K562 (cell line): ENCODE data around the gene PLXDC2. TPM values are rescaled to one million over a fixed set of nuclear protein-coding genes. Genes with fewer than 3 reads are reported as not detected.

Source experiments
- ATAC-seq: fragments of 200-7000 bp; cut with Tn5 transposase; 3 replicates; pipeline ENCODE4 v1.9.1; 2020; ENCODE audit warnings: moderate library complexity
- BruUV-seq: library from RNA; stranded (reverse); fragments of 400-500 nt; replicated peaks from 2 replicates; lab custom pipeline; 2021; lab: Mats Ljungman, UMichigan
- CTCF ChIA-PET: fragments of 300-600 bp; formaldehyde crosslinking; extraction: SDS; loops from one replicate; lab custom pipeline; 2021; ENCODE audit warnings: low intra/inter-chr PET ratio; lab: Yijun Ruan, JAX
- POLR2A ChIA-PET: fragments of 300-600, 350-650 bp; sonication (Branson Sonifier 250); formaldehyde crosslinking; extraction: SDS; loops from one replicate; lab custom pipeline; 2021; ENCODE audit warnings: antibody characterized with exemption, inconsistent platforms; lab: Yijun Ruan, JAX
- DNase-seq, 4 experiments: peaks; one replicate each; pipeline versions ENCODE4 v3.0.0 to v3.0.0-alpha.2; 2011 to 2018; ENCODE audit warnings: low spot score in 3 of 4, mixed read lengths in 3 of 4; ENCODE audit errors: extremely low read depth in 1 of 4
- FAIRE-seq: peaks from 2 replicates; lab custom pipeline; 2011; peaks lifted over from hg19 to GRCh38; lab: Jason Lieb, UNC
- H2AFZ ChIP-seq: 2 replicates; pipeline ENCODE4 v1.6.0; 2011; ENCODE audit warnings: low read depth, low read length, control low read depth, inconsistent platforms
- H3K27ac ChIP-seq: fragments of 200-600 bp; 3 replicates; pipeline ENCODE4 v1.8.0; 2011; ENCODE audit warnings: low read depth, mild to moderate bottlenecking, control low read depth, inconsistent platforms, low read length, moderate library complexity, mixed read lengths; ENCODE audit errors: extremely low read depth
- H3K27me3 ChIP-seq, 2 experiments: fragments of 300-600 bp in 1 of 2; 2 replicates in 1 of 2; 3 replicates in 1 of 2; pipeline versions ENCODE4 v1.6.0 to v1.8.0; 2011; ENCODE audit warnings: inconsistent platforms in 2 of 2, low read length in 2 of 2, mild to moderate bottlenecking in 1 of 2, mixed read lengths in 1 of 2, moderate library complexity in 1 of 2; ENCODE audit not compliant: control insufficient read depth in 2 of 2, insufficient read depth in 2 of 2
- H3K36me3 ChIP-seq: fragments of 300-600 bp; 3 replicates; pipeline ENCODE4 v1.8.0; 2011; ENCODE audit warnings: mild to moderate bottlenecking, low read length, inconsistent platforms; ENCODE audit not compliant: control insufficient read depth, insufficient read depth
- H3K4me1 ChIP-seq, 2 experiments: fragments of 200-600 bp in 1 of 2; replicated peaks in 1 of 2; 2 replicates in 1 of 2; 3 replicates in 1 of 2; pipeline versions ENCODE4 v1.5.1 to v1.8.0; 2011; ENCODE audit warnings: inconsistent platforms in 2 of 2, low read length in 2 of 2, mild to moderate bottlenecking in 1 of 2, mixed read lengths in 1 of 2, moderate library complexity in 1 of 2; ENCODE audit not compliant: control insufficient read depth in 2 of 2, insufficient read depth in 2 of 2
- H3K4me2 ChIP-seq: 2 replicates; pipeline ENCODE4 v1.6.1; 2011; ENCODE audit warnings: low read length, control low read depth, inconsistent platforms, mixed read lengths; ENCODE audit not compliant: insufficient read depth
- H3K4me3 ChIP-seq: fragments of 200-600 bp; sonication (generic), shearing (Covaris generic); 2 replicates; pipeline ENCODE4 v1.5.1; 2016; ENCODE audit warnings: control low read depth, inconsistent platforms
- H3K79me2 ChIP-seq: fragments of 200-600 bp; 3 replicates; pipeline ENCODE4 v1.8.0; 2011; ENCODE audit warnings: low read length, inconsistent platforms; ENCODE audit not compliant: control insufficient read depth, insufficient read depth
- H3K9ac ChIP-seq, 2 experiments: 2 replicates each; pipeline versions ENCODE4 v1.6.0 to v1.6.1; 2011; ENCODE audit warnings: low read depth in 2 of 2, low read length in 2 of 2, control low read depth in 1 of 2, inconsistent platforms in 1 of 2, mild to moderate bottlenecking in 1 of 2, mixed read lengths in 1 of 2; ENCODE audit not compliant: insufficient read depth in 1 of 2
- H3K9me1 ChIP-seq: one replicate; pipeline ENCODE4 v1.6.0; 2011; ENCODE audit warnings: inconsistent platforms, mild to moderate bottlenecking, low read length, moderate library complexity; ENCODE audit not compliant: control insufficient read depth, insufficient read depth
- H3K9me3 ChIP-seq: replicated peaks from 2 replicates; pipeline ENCODE4 v1.5.1; 2011; ENCODE audit warnings: low read depth, low read length, inconsistent platforms; ENCODE audit not compliant: control insufficient read depth, insufficient read depth
- H4K20me1 ChIP-seq: replicated peaks from 2 replicates; pipeline ENCODE4 v1.6.1; 2011; ENCODE audit warnings: low read length, inconsistent platforms, mixed read lengths; ENCODE audit not compliant: control insufficient read depth, insufficient read depth
- DEAF1 ChIP-seq: fragments of 450-650 bp; formaldehyde crosslinking; IDR thresholded peaks from 2 replicates; pipeline ENCODE4 v1.4.0; 2020; ENCODE audit warnings: mild to moderate bottlenecking, moderate library complexity
- ESRRA ChIP-seq: fragments of 450-650 bp; IDR thresholded peaks from 2 replicates; pipeline ENCODE4 v1.6.1; 2014; ENCODE audit warnings: low read depth, mild to moderate bottlenecking, moderate library complexity, borderline replicate concordance
- EZH2 ChIP-seq: IDR thresholded peaks from 2 replicates; pipeline ENCODE4 v1.6.1; 2012; ENCODE audit warnings: low read depth, mild to moderate bottlenecking, inconsistent platforms, low read length, borderline replicate concordance
- HCFC1 ChIP-seq: IDR thresholded peaks from 2 replicates; pipeline ENCODE4 v1.6.1; 2012; ENCODE audit warnings: low read depth, low read length, improper control_type of control experiment
- KHSRP ChIP-seq: fragments of 450-650 bp; IDR thresholded peaks from 2 replicates; pipeline ENCODE4 v1.6.1; 2017
- NEUROD1 ChIP-seq: fragments of 150-350 bp; IDR thresholded peaks from 2 replicates; pipeline ENCODE4 v1.6.1; 2014; ENCODE audit warnings: borderline replicate concordance, low read length, low read depth; ENCODE audit not compliant: partially characterized antibody
- PRPF4 ChIP-seq: fragments of 200-400 bp; formaldehyde crosslinking; IDR thresholded peaks from one replicate; pipeline ENCODE4 v1.6.1; 2017; ENCODE audit warnings: low read length, low read depth, mild to moderate bottlenecking; ENCODE audit not compliant: insufficient read depth, poor library complexity, severe bottlenecking
- RBM14 ChIP-seq: fragments of 200-400 bp; formaldehyde crosslinking; IDR thresholded peaks from 2 replicates; pipeline ENCODE4 v1.6.1; 2018; ENCODE audit warnings: low read depth, mild to moderate bottlenecking, low read length, moderate library complexity, borderline replicate concordance; ENCODE audit not compliant: insufficient read depth
- ZBTB12 ChIP-seq: fragments of 250-450 bp; sonication (Bioruptor Pico); IDR thresholded peaks from 2 replicates; pipeline ENCODE4 v1.4.0; 2020
- ZNF212 ChIP-seq: fragments of 450-650 bp; formaldehyde crosslinking; IDR thresholded peaks from 2 replicates; pipeline ENCODE4 v1.4.0; 2020; ENCODE audit warnings: mild to moderate bottlenecking
- ZNF274 ChIP-seq: IDR thresholded peaks from 2 replicates; pipeline ENCODE4 v1.6.1; 2011; ENCODE audit warnings: low read depth, mild to moderate bottlenecking, low read length, moderate library complexity, borderline replicate concordance
- ZSCAN32 ChIP-seq: fragments of 450-650 bp; formaldehyde crosslinking; IDR thresholded peaks from 2 replicates; pipeline ENCODE4 v1.4.0; 2020; ENCODE audit warnings: mild to moderate bottlenecking, moderate library complexity
- WGBS: fragments of 100-300 bp; shearing (Covaris generic); methylation state at CpG from one replicate; pipeline ENCODE4 v1.1.6; 2016; ENCODE audit warnings: low coverage, mixed read lengths; ENCODE audit not compliant: insufficient coverage; ENCODE audit errors: missing lambda C conversion rate; 5-methylcytosine and 5-hydroxymethylcytosine counted together
- in situ Hi-C: fragments of 300-500 bp; cut with MboI; formaldehyde crosslinking; loops from 4 replicates; pipeline ENCODE4 v1.15.0; 2018; ENCODE audit warnings: inconsistent platforms, mixed read lengths
- intact Hi-C: fragments of 100-400 bp; cut with micrococcal nuclease; formaldehyde crosslinking; loops from 2 replicates; pipeline ENCODE4 v1.14.2; 2022
- polyA plus RNA-seq, 8 experiments: library from polyadenylated mRNA; depleted of rRNA in 4 of 8; stranded (reverse) in 5 of 8; unstranded in 3 of 8; fragments of >200 nt; fragmentation: Nextera tagmentation in 2 of 8; fragmentation: Illumina TruSeq in 1 of 8; extraction: Ambion mirVana in 2 of 8; extraction: Trizol in 1 of 8; gene quantifications; 2 replicates each; pipeline versions ENCODE4 v1.2.1 to v1.2.3, GENCODE V29; 2011 to 2014; ENCODE audit warnings: inconsistent platforms in 1 of 8, missing spikeins in 1 of 8
- total RNA-seq, 7 experiments: library from RNA; depleted of rRNA in 6 of 7; stranded (reverse); fragments of >200 nt in 6 of 7; fragmentation: Illumina TruSeq in 2 of 7; extraction: Trizol in 2 of 7; gene quantifications; 2 replicates each; pipeline versions ENCODE4 v1.2.1 to v1.2.3, GENCODE V29; 2011 to 2021; ENCODE audit warnings: low replicate concordance in 1 of 7
- TF ChIP-seq, protein P1 (sequence below): fragments of 450-650 bp; IDR thresholded peaks from 2 replicates; pipeline ENCODE4 v1.6.1; 2018; ENCODE audit not compliant: partially characterized antibody
- TF ChIP-seq, protein P2 (sequence below): IDR thresholded peaks from 2 replicates; pipeline ENCODE4 v1.6.1; 2016; ENCODE audit warnings: missing genetic modification characterization, missing compliant biosample characterization
- TF ChIP-seq, protein P3 (sequence below): fragments of 250-450 bp; sonication (Bioruptor Pico); IDR thresholded peaks from 2 replicates; pipeline ENCODE4 v1.9.0; 2021; ENCODE audit warnings: mild to moderate bottlenecking

Gene PLXDC2
- total and polyA plus RNA-seq, 9 of the 15 experiments (the other 6 are each of a cell fraction or from before 2014, with no cell fraction given) = 0.01 to 0.33 (median 0.10) TPM; not detected in 3

DNA sequence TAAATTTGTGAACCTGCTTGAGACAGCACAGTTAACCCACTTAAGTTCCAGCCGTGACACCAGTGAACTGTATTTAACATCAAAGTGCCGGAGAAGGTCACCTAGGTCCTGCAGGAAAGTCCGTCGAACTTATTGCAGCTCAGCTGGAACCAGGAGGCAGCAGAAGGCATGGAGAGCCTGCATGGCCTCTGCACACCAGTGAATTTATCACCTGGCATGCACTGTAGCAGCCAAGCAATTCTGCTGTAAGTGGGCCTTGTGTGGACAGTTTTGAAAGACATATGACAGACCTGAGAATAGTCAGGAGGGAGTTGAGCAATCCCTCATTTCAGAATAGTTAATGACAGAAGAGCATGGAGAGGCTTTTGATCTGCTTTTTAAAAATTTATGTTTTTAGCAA is 108.8 kb downstream of the PLXDC2 start:
- WGBS = 0% methylated on average over 4 of the region's 4 CpGs
- Histone ChIP-seq H3K4me2 (no peak overlapping the region), H3K4me3 (no peak overlapping the region), H2AFZ (no peak overlapping the region), H3K27ac (no peak overlapping the region), H3K9me1 (no peaks in the 10 kb centered on the region), H3K4me1 (no peaks in the 10 kb centered on the region), H3K9ac (no peak overlapping the region), H3K36me3 (no peaks in the 10 kb centered on the region), H4K20me1 (no peaks in the 10 kb centered on the region), H3K79me2 (no peaks in the 10 kb centered on the region), H3K9me3 (0 out of 2 replicates have a peak, but pooled peaks cover 2% of the 10 kb centered on the region), H3K27me3 (no peaks in the 10 kb centered on the region)
- no peak for DNase-seq
- no peak for ATAC-seq
- intact Hi-C loops = no loop called here
- ChIA-PET POLR2A (no interaction called here), CTCF (no interaction called here)
- BruUV-seq = no TSS peak
- in situ Hi-C loops = no loop called here
- no peak for FAIRE-seq
- TF ChIP-seq, protein P1, sequence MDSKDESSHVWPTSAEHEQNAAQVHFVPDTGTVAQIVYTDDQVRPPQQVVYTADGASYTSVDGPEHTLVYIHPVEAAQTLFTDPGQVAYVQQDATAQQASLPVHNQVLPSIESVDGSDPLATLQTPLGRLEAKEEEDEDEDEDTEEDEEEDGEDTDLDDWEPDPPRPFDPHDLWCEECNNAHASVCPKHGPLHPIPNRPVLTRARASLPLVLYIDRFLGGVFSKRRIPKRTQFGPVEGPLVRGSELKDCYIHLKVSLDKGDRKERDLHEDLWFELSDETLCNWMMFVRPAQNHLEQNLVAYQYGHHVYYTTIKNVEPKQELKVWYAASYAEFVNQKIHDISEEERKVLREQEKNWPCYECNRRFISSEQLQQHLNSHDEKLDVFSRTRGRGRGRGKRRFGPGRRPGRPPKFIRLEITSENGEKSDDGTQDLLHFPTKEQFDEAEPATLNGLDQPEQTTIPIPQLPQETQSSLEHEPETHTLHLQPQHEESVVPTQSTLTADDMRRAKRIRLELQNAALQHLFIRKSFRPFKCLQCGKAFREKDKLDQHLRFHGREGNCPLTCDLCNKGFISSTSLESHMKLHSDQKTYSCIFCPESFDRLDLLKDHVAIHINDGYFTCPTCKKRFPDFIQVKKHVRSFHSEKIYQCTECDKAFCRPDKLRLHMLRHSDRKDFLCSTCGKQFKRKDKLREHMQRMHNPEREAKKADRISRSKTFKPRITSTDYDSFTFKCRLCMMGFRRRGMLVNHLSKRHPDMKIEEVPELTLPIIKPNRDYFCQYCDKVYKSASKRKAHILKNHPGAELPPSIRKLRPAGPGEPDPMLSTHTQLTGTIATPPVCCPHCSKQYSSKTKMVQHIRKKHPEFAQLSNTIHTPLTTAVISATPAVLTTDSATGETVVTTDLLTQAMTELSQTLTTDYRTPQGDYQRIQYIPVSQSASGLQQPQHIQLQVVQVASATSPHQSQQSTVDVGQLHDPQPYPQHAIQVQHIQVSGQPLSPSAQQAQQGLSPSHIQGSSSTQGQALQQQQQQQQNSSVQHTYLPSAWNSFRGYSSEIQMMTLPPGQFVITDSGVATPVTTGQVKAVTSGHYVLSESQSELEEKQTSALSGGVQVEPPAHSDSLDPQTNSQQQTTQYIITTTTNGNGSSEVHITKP = no peak
- TF ChIP-seq DEAF1 (CRISPR knock-in tag) = no peak
- no peak for TF ChIP-seq ZBTB12
- TF ChIP-seq ZSCAN32 = no peak
- TF ChIP-seq, protein P2, sequence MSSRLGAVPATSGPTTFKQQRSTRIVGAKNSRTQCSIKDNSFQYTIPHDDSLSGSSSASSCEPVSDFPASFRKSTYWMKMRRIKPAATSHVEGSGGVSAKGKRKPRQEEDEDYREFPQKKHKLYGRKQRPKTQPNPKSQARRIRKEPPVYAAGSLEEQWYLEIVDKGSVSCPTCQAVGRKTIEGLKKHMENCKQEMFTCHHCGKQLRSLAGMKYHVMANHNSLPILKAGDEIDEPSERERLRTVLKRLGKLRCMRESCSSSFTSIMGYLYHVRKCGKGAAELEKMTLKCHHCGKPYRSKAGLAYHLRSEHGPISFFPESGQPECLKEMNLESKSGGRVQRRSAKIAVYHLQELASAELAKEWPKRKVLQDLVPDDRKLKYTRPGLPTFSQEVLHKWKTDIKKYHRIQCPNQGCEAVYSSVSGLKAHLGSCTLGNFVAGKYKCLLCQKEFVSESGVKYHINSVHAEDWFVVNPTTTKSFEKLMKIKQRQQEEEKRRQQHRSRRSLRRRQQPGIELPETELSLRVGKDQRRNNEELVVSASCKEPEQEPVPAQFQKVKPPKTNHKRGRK (tag) = no peak
- no peak for TF ChIP-seq ESRRA
- TF ChIP-seq ZNF274 = no peak
- no peak for TF ChIP-seq PRPF4
- TF ChIP-seq, protein P3, sequence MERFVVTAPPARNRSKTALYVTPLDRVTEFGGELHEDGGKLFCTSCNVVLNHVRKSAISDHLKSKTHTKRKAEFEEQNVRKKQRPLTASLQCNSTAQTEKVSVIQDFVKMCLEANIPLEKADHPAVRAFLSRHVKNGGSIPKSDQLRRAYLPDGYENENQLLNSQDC (CRISPR knock-in tag) = no peak
- TF ChIP-seq HCFC1 = no peak
- TF ChIP-seq NEUROD1 = no peak
- TF ChIP-seq KHSRP = no peak
- no peak for TF ChIP-seq ZNF212 (CRISPR knock-in tag)
- no peak for TF ChIP-seq RBM14
- TF ChIP-seq EZH2 = no peak
